NCI-H524 treated with DMSO at 0.1 percent for 48 hours (cell line): Measurements from ENCODE around the gene NR3C2.

ENCODE experiments used
- DNase-seq: peaks from one replicate; lab custom pipeline; 2025; lab: John Stamatoyannopoulos, UW

The NR3C2 gene

GRCh38 chr4:148072789-148073188 is 369.4 kb downstream of the NR3C2 start:
- DNase-seq: no peak

DNA sequence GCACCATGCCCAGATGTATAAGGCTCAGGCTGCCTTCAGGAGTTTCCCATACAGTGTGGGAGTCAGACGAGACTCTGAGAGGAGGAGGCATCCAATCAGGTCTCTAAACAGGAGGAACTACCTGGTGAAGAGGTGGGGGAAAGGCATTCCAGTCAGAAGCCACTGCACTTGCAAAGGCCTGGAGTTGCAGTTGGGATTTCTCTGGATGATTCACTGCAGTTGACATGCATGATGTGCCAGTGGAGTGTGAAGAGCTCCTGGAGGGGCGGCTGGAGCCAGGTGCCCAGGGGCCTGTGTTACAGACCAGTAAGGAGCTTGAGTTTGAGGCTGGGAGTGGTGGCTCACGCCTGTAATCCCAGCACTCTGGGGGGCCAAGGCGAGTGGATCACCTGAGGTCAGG is 371.2 kb downstream of the NR3C2 start:
- no peak for DNase-seq

GRCh38 chr4:148069895-148070178 is 372.4 kb downstream of the NR3C2 start:
- DNase-seq: no peak

GRCh38 chr4:148069086-148069894 is 372.9 kb downstream of the NR3C2 start:
- DNase-seq: no peak

GRCh38 chr4:148068065-148068911 is 373.9 kb downstream of the NR3C2 start:
- peak; percentile 58 for DNase-seq

GRCh38 chr4:148067301-148067916 is 374.8 kb downstream of the NR3C2 start:
- DNase-seq: no peak

GRCh38 chr4:148065075-148065474 is 377.1 kb downstream of the NR3C2 start:
- no peak for DNase-seq

GRCh38 chr4:148064451-148064850 is 377.8 kb downstream of the NR3C2 start:
- DNase-seq: no peak

GRCh38 chr4:148062301-148062950 is 379.8 kb downstream of the NR3C2 start:
- no peak for DNase-seq

- no peak for DNase-seq
Observed at GRCh38 chr4:148061795-148062194, 380.4 kb downstream of the NR3C2 start.

DNA sequence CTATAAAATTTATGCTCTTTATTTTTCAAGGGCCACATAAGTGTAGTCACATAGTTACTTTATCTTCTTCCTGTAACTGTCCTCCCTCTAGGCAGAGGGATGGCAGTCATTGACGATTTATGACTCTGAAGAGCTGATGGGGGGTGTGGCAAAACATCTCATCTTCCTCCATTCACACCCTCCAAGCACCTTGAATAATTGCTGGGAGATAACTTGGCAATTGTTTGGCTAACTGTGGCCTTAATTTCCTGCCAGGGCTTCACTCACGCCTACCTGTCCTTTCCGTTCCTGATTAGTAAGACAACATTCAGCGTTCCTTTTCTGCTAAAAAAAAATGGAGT is 381.1 kb downstream of the NR3C2 start:
- DNase-seq: no peak

- no peak for DNase-seq
Observed at GRCh38 chr4:148060264-148061140, 381.7 kb downstream of the NR3C2 start.

GRCh38 chr4:148059617-148060180 is 382.5 kb downstream of the NR3C2 start:
- no peak for DNase-seq

DNA sequence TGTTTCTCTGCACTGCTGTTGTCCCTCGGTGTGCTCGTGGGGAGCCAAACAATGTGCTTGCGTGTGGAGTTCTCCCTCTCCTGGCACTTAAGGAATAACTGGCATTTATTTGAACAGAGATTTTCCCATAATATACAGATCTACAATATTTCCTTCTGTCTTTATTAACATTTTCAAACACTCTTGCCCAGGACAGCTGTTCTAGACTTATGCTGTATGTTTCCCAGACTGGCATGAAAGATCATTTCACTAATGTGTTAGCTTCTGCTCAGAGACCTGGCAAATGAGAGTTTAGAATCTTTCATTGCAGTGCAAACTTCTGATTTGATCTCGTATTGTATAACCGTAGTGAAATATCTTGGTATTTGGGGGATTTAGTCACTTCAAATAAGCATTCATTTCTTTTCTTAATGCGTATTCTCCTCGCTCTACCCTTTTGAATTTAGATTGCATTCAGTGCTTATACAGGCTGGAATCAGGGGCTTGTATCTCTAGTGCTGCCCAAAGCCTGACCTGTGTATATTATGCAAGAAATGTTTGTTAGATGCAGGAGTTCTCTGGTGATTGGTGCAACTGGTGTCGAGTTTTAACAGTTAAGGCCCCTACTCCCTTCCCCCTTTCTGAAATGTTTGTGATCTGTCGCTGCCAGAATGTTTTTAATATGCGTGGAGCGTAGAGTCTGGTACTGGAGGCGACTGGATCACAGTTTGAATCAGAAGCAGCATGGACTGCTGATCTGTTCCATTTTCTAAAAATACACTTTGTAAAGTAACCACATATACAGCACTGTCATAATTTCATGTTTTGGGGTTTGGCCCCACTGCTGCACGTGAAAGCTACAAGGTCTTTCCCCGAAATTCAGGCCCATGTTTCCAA is 384.0 kb downstream of the NR3C2 start:
- no peak for DNase-seq

DNA sequence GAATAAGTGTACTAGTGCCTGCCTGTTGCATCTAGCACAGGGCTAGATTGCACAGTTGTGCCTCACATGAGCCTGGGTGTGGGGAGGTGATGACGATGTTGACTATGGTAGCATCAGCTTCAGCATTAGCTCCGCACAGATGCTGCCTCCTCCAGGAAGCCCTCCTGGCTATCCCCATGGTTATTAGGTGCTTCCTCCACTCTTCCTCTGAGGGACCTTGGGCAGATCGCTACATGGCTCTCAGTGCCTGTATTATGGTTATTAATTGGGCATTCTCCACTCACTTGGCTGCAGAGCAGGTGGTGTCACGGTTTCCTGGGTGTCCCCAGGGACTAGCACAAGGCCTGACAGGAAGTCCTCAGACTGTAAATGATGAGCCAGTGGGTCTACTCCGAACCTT is 384.7 kb downstream of the NR3C2 start:
- DNase-seq: peak; percentile 31

- DNase-seq: no peak
Observed at GRCh38 chr4:148056879-148057278, 385.3 kb downstream of the NR3C2 start.

- DNase-seq: no peak
Observed at GRCh38 chr4:148055844-148056243, 386.4 kb downstream of the NR3C2 start.

GRCh38 chr4:148054275-148054674 is 387.9 kb downstream of the NR3C2 start:
- DNase-seq: peak; percentile 54

DNA sequence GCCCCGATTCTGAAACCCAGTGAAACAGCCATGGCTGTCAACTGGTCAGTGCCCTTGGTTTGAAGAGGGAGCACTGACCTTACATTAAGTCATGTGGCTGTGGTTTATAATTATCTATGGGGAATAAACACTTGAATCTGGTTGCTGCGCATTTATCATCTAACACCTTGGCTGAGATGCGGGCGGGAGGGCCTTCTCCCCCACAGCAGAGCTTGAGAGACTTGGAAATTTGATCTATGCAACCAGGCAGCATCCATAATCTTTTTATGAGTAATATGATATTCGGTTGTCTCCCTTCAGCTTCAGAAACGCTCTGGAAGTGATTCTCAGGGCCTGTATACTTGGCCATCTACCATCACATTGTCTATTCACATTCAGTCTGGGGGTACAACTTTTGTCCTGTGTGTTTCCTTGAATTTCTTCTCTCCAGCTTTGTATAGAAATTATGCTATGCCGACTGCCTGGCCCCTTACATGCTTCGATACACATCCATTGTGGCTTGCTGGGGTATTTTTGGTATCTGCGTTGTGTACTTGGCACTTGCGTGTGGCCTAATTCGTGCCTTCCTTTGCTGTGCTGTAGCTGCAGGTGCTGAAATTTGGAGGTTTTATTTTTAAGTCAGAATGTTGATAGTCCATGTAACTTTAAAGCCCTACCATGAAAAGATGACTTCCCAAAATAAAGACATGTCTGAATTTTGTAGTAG is 388.8 kb downstream of the NR3C2 start:
- DNase-seq: peak; percentile 64

GRCh38 chr4:148052448-148052847 is 389.8 kb downstream of the NR3C2 start:
- DNase-seq: no peak
